H7 (cell line): Measurements from ENCODE around the gene MMD2. TPM values are rescaled to one million over a fixed set of nuclear protein-coding genes. Genes with fewer than 3 reads are reported as not detected.

Experiments
- DNase-seq: peaks from one replicate; pipeline ENCODE4 v3.0.0; 2012
- H3K27me3 ChIP-seq: 2 replicates; pipeline ENCODE4 v1.6.0; 2011; ENCODE audit warnings: mild to moderate bottlenecking, low read length; ENCODE audit not compliant: control insufficient read depth, insufficient read depth
- H3K36me3 ChIP-seq: replicated peaks from 2 replicates; pipeline ENCODE4 v1.5.1; 2011; ENCODE audit warnings: low read length; ENCODE audit not compliant: control insufficient read depth, insufficient read depth
- H3K4me3 ChIP-seq: 2 replicates; pipeline ENCODE4 v1.5.1; 2011; ENCODE audit warnings: low read depth, mild to moderate bottlenecking, control low read depth, low read length, moderate library complexity; ENCODE audit not compliant: insufficient read depth
- total RNA-seq: library from RNA; depleted of rRNA; stranded (reverse); fragments of >200 nt; shearing (Covaris generic); gene quantifications from 2 replicates; pipeline ENCODE4 v1.2.3, GENCODE V29; 2014

Gene MMD2
- total RNA-seq, 1 experiment from 2014 or later, result not detected

- Histone ChIP-seq H3K4me3 (no peak overlapping the region), H3K27me3 (no peaks in the 10 kb centered on the region), H3K36me3 (no peaks in the 10 kb centered on the region)
- DNase-seq, result peak; percentile 38
These were observed 18.8 kb downstream of the MMD2 start for GRCh38 chr7:4939971-4940728.

DNA sequence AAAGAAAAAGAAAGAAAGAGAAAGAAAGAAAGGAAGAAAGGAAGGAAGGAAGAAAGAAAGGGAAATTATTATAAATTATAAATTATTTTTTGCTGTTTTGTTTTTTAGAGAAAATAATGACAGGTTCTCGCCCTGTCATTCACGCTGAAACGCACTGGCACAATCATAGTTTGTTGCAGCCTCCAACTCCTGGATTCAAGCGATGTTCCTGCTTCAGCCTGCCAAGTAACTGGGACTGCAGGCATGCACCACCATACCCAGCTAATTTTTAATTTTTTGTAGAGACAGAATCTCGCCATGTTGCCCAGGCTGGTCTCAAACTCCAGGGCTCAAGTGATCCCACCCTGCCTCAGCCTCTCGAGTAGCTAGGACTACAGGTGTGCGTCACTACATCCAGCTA is 21.6 kb downstream of the MMD2 start:
- Histone ChIP-seq H3K4me3 (no peak overlapping the region), H3K36me3 (no peaks in the 10 kb centered on the region), H3K27me3 (no peaks in the 10 kb centered on the region)
- DNase-seq, result no peak

GRCh38 chr7:4934419-4935025 is 24.5 kb downstream of the MMD2 start:
- DNase-seq, result no peak
- Histone ChIP-seq H3K4me3 (no peak overlapping the region), H3K36me3 (no peaks in the 10 kb centered on the region), H3K27me3 (no peaks in the 10 kb centered on the region)

DNA sequence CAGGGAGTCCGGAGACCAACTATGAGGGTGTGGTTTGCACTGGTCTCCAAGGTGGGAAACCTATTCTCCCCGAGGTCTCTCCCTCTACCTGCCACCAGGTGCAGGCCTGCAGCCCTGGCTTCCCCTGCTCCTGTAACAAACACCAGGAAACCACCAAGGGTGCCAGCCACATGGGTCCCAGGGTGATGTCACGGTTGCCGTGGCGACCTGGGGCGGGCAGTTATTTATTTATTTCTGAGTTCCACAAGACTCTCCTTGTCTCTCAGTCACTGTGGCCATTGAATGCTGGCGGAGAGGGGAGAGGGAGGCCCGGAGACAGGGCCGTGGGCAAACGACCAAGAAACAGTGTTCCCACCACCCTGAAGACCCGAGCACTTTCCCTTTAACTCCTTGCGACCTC is 27.0 kb downstream of the MMD2 start:
- no peaks in the 10 kb centered on the region for H3K27me3 ChIP-seq
- no peak overlapping the region for H3K4me3 ChIP-seq
- H3K36me3 ChIP-seq, result no peaks in the 10 kb centered on the region
- DNase-seq, result peak; percentile 77

- H3K4me3 ChIP-seq, result no peak overlapping the region
- H3K36me3 ChIP-seq, result no peaks in the 10 kb centered on the region
- H3K27me3 ChIP-seq, result no peaks in the 10 kb centered on the region
- DNase-seq, result no peak
These were observed 30.0 kb downstream of the MMD2 start for GRCh38 chr7:4929005-4929404.

GRCh38 chr7:4928445-4928844 is 30.5 kb downstream of the MMD2 start:
- Histone ChIP-seq H3K4me3 (no peak overlapping the region), H3K36me3 (no peaks in the 10 kb centered on the region), H3K27me3 (no peaks in the 10 kb centered on the region)
- DNase-seq, result no peak

GRCh38 chr7:4919969-4920766 is 38.8 kb downstream of the MMD2 start:
- Histone ChIP-seq H3K27me3 (no peaks in the 10 kb centered on the region), H3K36me3 (no peaks in the 10 kb centered on the region), H3K4me3 (no peak overlapping the region)
- no peak for DNase-seq

- Histone ChIP-seq H3K27me3 (no peaks in the 10 kb centered on the region), H3K4me3 (no peak overlapping the region), H3K36me3 (no peaks in the 10 kb centered on the region)
- peak; percentile 77 for DNase-seq
These were observed 42.9 kb downstream of the MMD2 start for GRCh38 chr7:4916113-4916512.

DNA sequence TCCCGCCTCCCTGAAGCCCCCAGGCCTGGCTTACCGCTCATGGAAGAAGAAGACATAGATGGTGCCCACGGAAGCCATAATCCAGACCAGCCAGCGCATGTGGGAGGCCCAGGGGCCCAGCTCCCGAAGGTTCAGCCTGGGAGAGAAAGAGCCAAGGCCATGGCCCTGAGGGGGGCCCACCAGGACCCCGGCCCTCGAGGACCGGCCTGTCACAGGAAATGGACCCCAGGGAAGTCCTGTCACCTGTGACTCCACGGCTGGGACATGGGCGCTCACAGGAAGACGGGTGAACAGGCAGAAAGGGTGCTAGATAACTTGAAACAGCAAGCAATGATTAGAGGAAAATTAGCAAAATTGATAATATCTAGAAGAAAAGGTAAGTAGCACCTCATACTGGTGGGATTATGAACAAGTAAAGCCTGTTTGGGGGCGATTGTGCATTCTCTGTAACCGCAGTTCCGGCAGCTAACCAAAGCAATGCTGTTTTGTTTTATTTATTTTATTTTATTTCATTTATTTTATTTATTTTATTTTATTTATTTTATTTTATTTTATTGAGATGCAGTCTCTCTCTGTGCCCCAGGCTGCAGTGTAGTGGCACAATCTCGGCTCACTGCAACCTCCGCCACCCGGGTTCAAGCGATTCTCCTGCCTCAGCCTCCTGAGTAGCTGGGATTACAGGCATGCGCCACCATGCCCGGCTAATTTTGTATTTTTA is 47.7 kb downstream of the MMD2 start:
- no peak for DNase-seq
- Histone ChIP-seq H3K27me3 (no peaks in the 10 kb centered on the region), H3K36me3 (no peaks in the 10 kb centered on the region), H3K4me3 (no peak overlapping the region)

GRCh38 chr7:4906682-4907081 is 52.3 kb downstream of the MMD2 start:
- Histone ChIP-seq H3K27me3 (peaks cover 2% of the 10 kb centered on the region; the same call in 1 of the 2 replicates), H3K36me3 (no peaks in the 10 kb centered on the region), H3K4me3 (no peak overlapping the region)
- no peak for DNase-seq

DNA sequence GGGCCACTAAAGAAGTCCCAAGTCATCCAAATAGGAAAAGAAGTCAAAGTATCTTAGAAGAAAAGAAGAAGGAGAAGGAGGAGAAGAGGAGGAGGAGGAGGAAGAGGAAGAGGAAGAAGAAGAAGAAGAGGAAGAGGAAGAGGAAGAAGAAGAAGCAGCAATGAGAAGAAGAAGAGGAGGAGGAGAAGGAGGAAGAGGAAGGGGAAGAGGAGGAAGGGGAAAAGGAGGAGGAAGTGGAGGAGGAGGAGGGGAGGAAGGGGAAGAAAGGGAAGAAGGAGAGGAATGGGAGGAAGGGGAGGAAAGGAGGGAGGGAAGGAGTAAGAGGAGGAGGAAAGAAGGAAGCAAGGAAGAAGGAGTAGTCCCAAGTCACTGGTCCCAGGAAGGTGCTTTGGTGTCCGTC is 53.8 kb downstream of the MMD2 start:
- Histone ChIP-seq H3K36me3 (no peaks in the 10 kb centered on the region), H3K4me3 (no peak overlapping the region), H3K27me3 (peaks cover 2% of the 10 kb centered on the region; the same call in 1 of the 2 replicates)
- no peak for DNase-seq

DNA sequence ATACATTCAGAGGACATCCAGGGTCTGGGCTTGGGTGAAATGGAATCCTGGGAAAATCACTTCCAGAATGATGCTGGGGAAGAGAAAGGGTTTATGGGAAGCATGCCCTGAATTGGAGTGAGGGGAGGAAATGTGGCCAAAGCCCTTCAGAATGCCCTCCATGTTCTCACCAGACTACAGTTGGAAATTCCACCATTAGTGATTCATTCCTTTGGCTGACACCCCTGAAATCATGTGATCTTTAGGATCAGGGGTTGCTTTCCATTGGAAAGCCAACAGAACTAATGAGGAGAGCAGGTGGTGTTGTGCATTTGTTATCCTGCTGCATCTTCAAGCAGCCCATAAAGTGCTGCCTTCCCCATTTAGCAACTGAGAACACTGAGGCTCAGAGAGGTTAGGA is 54.6 kb downstream of the MMD2 start:
- peaks cover 2% of the 10 kb centered on the region; the same call in 1 of the 2 replicates for H3K27me3 ChIP-seq
- H3K4me3 ChIP-seq, result no peak overlapping the region
- no peaks in the 10 kb centered on the region for H3K36me3 ChIP-seq

GRCh38 chr7:4895766-4896165 is 63.2 kb downstream of the MMD2 start:
- no peak overlapping the region for H3K4me3 ChIP-seq
- no peaks in the 10 kb centered on the region for H3K27me3 ChIP-seq
- no peak for DNase-seq
- H3K36me3 ChIP-seq, result no peaks in the 10 kb centered on the region

More for the DNA sequence above, 54.6 kb downstream of the MMD2 start:
- no peak for DNase-seq

- Histone ChIP-seq H3K36me3 (no peaks in the 10 kb centered on the region), H3K27me3 (no peaks in the 10 kb centered on the region), H3K4me3 (no peak overlapping the region)
- DNase-seq, result no peak
These were observed 64.5 kb downstream of the MMD2 start for GRCh38 chr7:4894482-4894881.
